ENCODE results near the gene AEN. TPM values are rescaled to one million over a fixed set of nuclear protein-coding genes. Genes with fewer than 3 reads are reported as not detected.
"Not testable (repeated sequence)": the region's sequence is repeated elsewhere in the genome, so short reads cannot be mapped to it uniquely, and the experiment has no call there.

The AEN gene
- total and polyA plus RNA-seq, 2 experiments from 2014 or later = 22.3 to 35.9 TPM

DNA sequence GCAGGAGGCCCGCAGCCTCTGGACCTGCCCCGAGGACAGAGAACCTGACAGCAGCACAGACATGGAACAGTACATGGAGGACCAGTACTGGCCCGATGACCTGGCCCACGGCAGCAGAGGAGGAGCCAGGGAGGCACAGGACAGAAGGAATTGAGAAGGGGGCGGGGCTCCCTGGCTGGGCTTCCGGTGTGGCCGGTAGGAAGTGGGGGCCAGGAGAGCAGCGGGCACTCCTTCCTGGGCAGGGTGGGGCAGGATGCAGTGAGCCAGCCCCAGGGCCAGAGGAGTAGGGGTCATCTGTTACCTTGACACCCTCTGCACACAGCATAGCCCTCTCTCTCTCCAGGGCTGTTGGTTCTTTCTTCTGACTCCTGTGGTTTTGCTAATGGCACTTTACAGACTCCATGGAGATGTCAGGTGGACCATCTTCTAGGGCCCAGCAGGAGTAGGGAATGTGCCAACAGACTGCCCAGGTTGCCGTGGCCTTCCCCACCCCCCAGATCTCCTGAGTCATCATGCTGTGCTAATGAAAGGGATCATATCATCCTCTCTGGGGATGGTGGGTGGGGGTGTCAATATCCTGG lies 9.1 kb downstream of the AEN start:
- peaks cover 13% of the 10 kb centered on the region; the same call in 1 of the 2 replicates for H4K20me1 ChIP-seq (ENCODE audit: insufficient read depth)
- H3K79me2 ChIP-seq (ENCODE audit: insufficient read depth) = peaks cover 80% of the 10 kb centered on the region
- H3K27ac ChIP-seq = 0 out of 2 replicates have a peak overlapping the region, but pooled peaks have one; percentile 7
- no peaks in the 10 kb centered on the region for H3K27me3 ChIP-seq (replicated peaks; ENCODE audit: insufficient read depth)
- no peaks in the 10 kb centered on the region for H3K9me2 ChIP-seq (ENCODE audit: insufficient read depth)
- no peaks in the 10 kb centered on the region for H3K9me3 ChIP-seq (ENCODE audit: low read depth)
- WGBS, 2 experiments (ENCODE audit: low coverage in 1 of 2, low lambda C conversion rate in 2 of 2, missing lambda C conversion rate in 2 of 2) = 72 to 74% methylated on average over 8 to 9 of the region's 9 CpGs
- H3K9ac ChIP-seq = no peak overlapping the region
- no peak for TF ChIP-seq EZH2 (IDR thresholded peaks at IDR 0.05; ENCODE audit: insufficient read depth, poor library complexity, severe bottlenecking)
- no peak for TF ChIP-seq EZH2phosphoT487 (IDR thresholded peaks at IDR 0.05; ENCODE audit: insufficient read depth, low read depth)
- no peak overlapping the region for H3K4me3 ChIP-seq
- DNase-seq = peak; percentile 43
- no peak overlapping the region for H3K4me2 ChIP-seq (ENCODE audit: unreplicated experiment)
- H3K4me1 ChIP-seq (ENCODE audit: insufficient read depth) = peaks cover under 1% of the 10 kb centered on the region; the same call in 1 of the 2 replicates
- in situ Hi-C loops (cut with MboI) = no loop called here
- no peak overlapping the region for H2AFZ ChIP-seq
- H3F3A ChIP-seq (ENCODE audit: insufficient read depth) = peaks cover 17% of the 10 kb centered on the region
- H3K36me3 ChIP-seq (ENCODE audit: low read depth) = peaks cover 52% of the 10 kb centered on the region

DNA sequence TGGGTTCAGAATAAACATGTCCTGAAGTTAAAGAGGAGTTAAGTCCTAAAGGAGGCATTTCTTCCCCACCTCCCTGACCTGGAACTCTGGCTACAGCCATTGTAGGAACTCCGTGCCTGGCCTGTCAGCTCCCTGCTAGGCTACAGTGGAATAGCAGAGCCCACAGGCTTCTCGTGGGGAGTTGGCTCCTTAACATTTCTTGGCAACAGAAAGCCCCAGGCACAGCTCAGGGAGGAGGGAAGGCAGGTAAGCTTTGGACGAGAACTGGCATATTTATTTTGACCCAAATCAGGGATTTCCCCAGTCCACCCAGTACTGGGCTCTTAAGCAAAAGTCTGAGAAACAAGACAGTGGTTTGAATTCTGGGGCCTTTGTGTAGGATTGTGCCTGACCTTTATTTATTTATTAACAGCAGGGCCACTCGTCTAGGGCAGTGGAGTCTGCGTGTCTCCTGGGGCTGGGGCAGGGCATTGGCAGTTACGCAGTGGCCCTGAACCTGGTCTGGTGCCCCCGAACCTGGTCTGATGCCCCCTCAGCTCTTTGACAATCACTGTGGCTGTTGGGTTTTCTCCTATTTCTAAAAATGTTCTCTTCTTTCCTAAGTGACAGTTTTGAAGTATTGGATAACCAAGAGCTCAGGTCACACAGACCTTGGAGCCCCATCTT lies 9.8 kb downstream of the AEN start:
- peaks cover 74% of the 10 kb centered on the region for H3K79me2 ChIP-seq (ENCODE audit: insufficient read depth)
- H3F3A ChIP-seq (ENCODE audit: insufficient read depth) = peaks cover 24% of the 10 kb centered on the region
- H3K9ac ChIP-seq = no peak overlapping the region
- H3K4me2 ChIP-seq (ENCODE audit: unreplicated experiment) = no peak overlapping the region
- H3K9me3 ChIP-seq (ENCODE audit: low read depth) = no peaks in the 10 kb centered on the region
- peaks cover 13% of the 10 kb centered on the region; the same call in 1 of the 2 replicates for H4K20me1 ChIP-seq (ENCODE audit: insufficient read depth)
- no peak overlapping the region for H3K4me3 ChIP-seq
- in situ Hi-C loops (cut with MboI) = no loop called here
- no peaks in the 10 kb centered on the region; the same call in 1 of the 2 replicates for H3K4me1 ChIP-seq (ENCODE audit: insufficient read depth)
- H3K9me2 ChIP-seq (ENCODE audit: insufficient read depth) = no peaks in the 10 kb centered on the region
- H2AFZ ChIP-seq = no peak overlapping the region
- WGBS, 2 experiments (ENCODE audit: low coverage in 1 of 2, low lambda C conversion rate in 2 of 2, missing lambda C conversion rate in 2 of 2) = 78 to 81% methylated on average over 7 of the region's 7 CpGs
- no peak for DNase-seq
- H3K27ac ChIP-seq = peak overlapping the region; percentile 7; the same call in 1 of the 2 replicates
- H3K36me3 ChIP-seq (ENCODE audit: low read depth) = peaks cover 52% of the 10 kb centered on the region
- no peak for TF ChIP-seq EZH2phosphoT487 (IDR thresholded peaks at IDR 0.05; ENCODE audit: insufficient read depth, low read depth)
- TF ChIP-seq EZH2 (IDR thresholded peaks at IDR 0.05; ENCODE audit: insufficient read depth, poor library complexity, severe bottlenecking) = no peak
- no peaks in the 10 kb centered on the region for H3K27me3 ChIP-seq (replicated peaks; ENCODE audit: insufficient read depth)

DNA sequence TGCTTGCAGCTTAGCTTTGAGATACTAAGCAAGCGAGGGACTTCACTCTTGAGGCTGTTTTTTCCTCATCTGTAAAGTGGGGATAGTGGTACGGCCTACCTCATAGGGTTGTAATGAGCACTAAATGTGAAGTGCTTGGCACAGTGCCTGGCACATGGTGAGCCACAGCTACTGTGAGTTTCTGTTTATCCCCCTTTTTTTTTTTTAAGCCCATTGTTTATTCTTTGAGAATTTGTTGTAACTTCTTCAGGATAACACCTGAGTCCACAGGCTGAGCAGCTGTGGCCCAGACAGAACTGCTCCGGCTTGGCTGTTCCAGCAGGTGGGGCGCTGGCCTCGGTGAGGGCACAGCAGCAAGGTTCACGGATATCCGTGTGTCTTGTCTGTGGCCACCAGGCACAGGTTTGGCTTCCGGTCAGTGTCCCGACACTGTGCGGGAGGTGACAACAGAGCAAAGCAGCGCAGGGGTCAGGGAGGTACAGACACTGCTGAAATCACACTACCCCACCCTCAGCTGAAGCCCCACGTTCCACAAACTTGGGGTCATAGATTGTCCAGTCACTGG lies 10.4 kb downstream of the AEN start:
- Histone ChIP-seq H3K9me2 (ENCODE audit: insufficient read depth) (no peaks in the 10 kb centered on the region), H3K9ac (no peak overlapping the region), H3K27ac (no peak overlapping the region), H3K79me2 (ENCODE audit: insufficient read depth) (peaks cover 68% of the 10 kb centered on the region), H2AFZ (no peak overlapping the region), H3K27me3 (replicated peaks; ENCODE audit: insufficient read depth) (no peaks in the 10 kb centered on the region), H3K4me3 (no peak overlapping the region), H3F3A (ENCODE audit: insufficient read depth) (peaks cover 30% of the 10 kb centered on the region), H3K4me2 (ENCODE audit: unreplicated experiment) (no peak overlapping the region), H3K4me1 (ENCODE audit: insufficient read depth) (no peaks in the 10 kb centered on the region; the same call in 1 of the 2 replicates), H4K20me1 (ENCODE audit: insufficient read depth) (peaks cover 13% of the 10 kb centered on the region; the same call in 1 of the 2 replicates), H3K36me3 (ENCODE audit: low read depth) (peaks cover 52% of the 10 kb centered on the region), H3K9me3 (ENCODE audit: low read depth) (no peaks in the 10 kb centered on the region)
- in situ Hi-C loops (cut with MboI) = no loop called here
- 95 to 98% methylated on average over 12 of the region's 12 CpGs for WGBS, 2 experiments (ENCODE audit: low coverage in 1 of 2, low lambda C conversion rate in 2 of 2, missing lambda C conversion rate in 2 of 2)
- no peak for TF ChIP-seq EZH2 (IDR thresholded peaks at IDR 0.05; ENCODE audit: insufficient read depth, poor library complexity, severe bottlenecking)
- TF ChIP-seq EZH2phosphoT487 (IDR thresholded peaks at IDR 0.05; ENCODE audit: insufficient read depth, low read depth) = no peak
- DNase-seq = no peak

DNA sequence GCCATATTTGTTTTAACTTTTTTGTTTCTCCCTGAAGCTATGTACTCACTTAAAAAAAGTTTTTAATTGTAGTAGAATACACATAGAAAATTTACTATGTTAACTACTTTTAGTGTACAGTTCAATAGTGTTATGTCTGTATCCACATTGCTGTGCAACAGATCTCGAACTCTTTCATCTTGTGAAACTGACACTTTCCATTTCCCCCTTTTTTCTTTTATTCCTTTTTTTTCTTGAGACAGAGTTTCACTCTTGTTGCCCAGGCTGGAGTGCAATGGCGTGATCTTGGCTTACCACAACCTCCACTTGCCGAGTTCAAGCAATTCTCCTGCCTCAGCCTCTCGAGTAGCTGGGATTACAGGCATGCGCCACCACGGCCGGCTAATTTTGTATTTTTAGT lies 11.7 kb downstream of the AEN start:
- H3K4me2 ChIP-seq (ENCODE audit: unreplicated experiment); H3K9me3 ChIP-seq (ENCODE audit: low read depth); H3K27me3 ChIP-seq (replicated peaks; ENCODE audit: insufficient read depth); H3K4me3 ChIP-seq; H3K9me2 ChIP-seq (ENCODE audit: insufficient read depth); H4K20me1 ChIP-seq (ENCODE audit: insufficient read depth); H3K27ac ChIP-seq; H3K4me1 ChIP-seq (ENCODE audit: insufficient read depth); H3K9ac ChIP-seq; in situ Hi-C loops (cut with MboI); DNase-seq; H2AFZ ChIP-seq: not testable (repeated sequence)
- peaks cover 40% of the 10 kb centered on the region for H3K36me3 ChIP-seq (ENCODE audit: low read depth)
- H3K79me2 ChIP-seq (ENCODE audit: insufficient read depth) = peaks cover 55% of the 10 kb centered on the region
- WGBS, 2 experiments (ENCODE audit: low coverage in 1 of 2, low lambda C conversion rate in 2 of 2, missing lambda C conversion rate in 2 of 2) = 88 to 89% methylated on average over 7 of the region's 7 CpGs
- peaks cover 42% of the 10 kb centered on the region for H3F3A ChIP-seq (ENCODE audit: insufficient read depth)

Measured in GM23248 (cell line).